Right lung (tissue), 10 donors: ENCODE results near the gene PTMA. TPM values are rescaled to one million over a fixed set of nuclear protein-coding genes. Genes with fewer than 3 reads are reported as not detected.
"Not testable (repeated sequence)": the region's sequence is repeated elsewhere in the genome, so short reads cannot be mapped to it uniquely, and the experiment has no call there.

ENCODE experiments used
- DNase-seq, 2 donors: peaks; one replicate each; pipeline ENCODE4 v3.0.0-alpha.2; 2013
- long read RNA-seq, 8 donors: transcript quantifications; one replicate each; lab custom pipeline, GENCODE V29; 2026
- polyA plus RNA-seq, 5 donors: library from polyadenylated mRNA; unstranded; fragments of 120-200 nt; gene quantifications; one replicate each; pipeline versions ENCODE4 v1.2.1 to v1.2.3, GENCODE V29; 2013; ENCODE audit warnings: inconsistent platforms in 1 of 5, low replicate concordance in 1 of 5; ENCODE audit not compliant: insufficient read length in 5 of 5, insufficient read depth in 1 of 5

The PTMA gene, protein sequence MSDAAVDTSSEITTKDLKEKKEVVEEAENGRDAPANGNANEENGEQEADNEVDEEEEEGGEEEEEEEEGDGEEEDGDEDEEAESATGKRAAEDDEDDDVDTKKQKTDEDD
- polyA plus RNA-seq = 1,000 to 10,000 TPM; 1,677 to 2,311 (median 2,160) TPM
- long read RNA-seq, donor 1, transcript PTMA-211 (4 exons, 621 nt) = minor isoform, 43 of 2,126 reads
- long read RNA-seq, donor 1, transcript PTMA-202 (5 exons, 1,221 nt) = major isoform, 1,314 of 2,126 reads
- long read RNA-seq, donor 1, transcript PTMA-201 (5 exons, 1,212 nt) = minor isoform, 150 of 2,126 reads
- long read RNA-seq, donor 1, partial matches to known transcripts = 464 of 2,126 reads
- long read RNA-seq, donor 1, other reads (novel, unspliced or antisense) = 153 of 2,126 reads
- long read RNA-seq, donor 2, transcript PTMA-202 (5 exons, 1,221 nt) = major isoform, 540 of 811 reads
- long read RNA-seq, donor 2, transcript PTMA-201 (5 exons, 1,212 nt) = minor isoform, 62 of 811 reads
- long read RNA-seq, donor 2, partial matches to known transcripts = 144 of 811 reads
- long read RNA-seq, donor 2, other reads (novel, unspliced or antisense) = 61 of 811 reads
- long read RNA-seq, donor 3, transcript PTMA-202 (5 exons, 1,221 nt) = major isoform, 979 of 1,667 reads
- long read RNA-seq, donor 3, transcript PTMA-201 (5 exons, 1,212 nt) = minor isoform, 106 of 1,667 reads
- long read RNA-seq, donor 3, transcript PTMA-211 (4 exons, 621 nt) = minor isoform, 22 of 1,667 reads
- long read RNA-seq, donor 3, partial matches to known transcripts = 525 of 1,667 reads
- long read RNA-seq, donor 3, other reads (novel, unspliced or antisense) = 33 of 1,667 reads
- long read RNA-seq, donor 4, transcript PTMA-201 (5 exons, 1,212 nt) = minor isoform, 58 of 1,061 reads
- long read RNA-seq, donor 4, transcript PTMA-211 (4 exons, 621 nt) = minor isoform, 13 of 1,061 reads
- long read RNA-seq, donor 4, transcript PTMA-202 (5 exons, 1,221 nt) = major isoform, 650 of 1,061 reads
- long read RNA-seq, donor 4, partial matches to known transcripts = 278 of 1,061 reads
- long read RNA-seq, donor 4, other reads (novel, unspliced or antisense) = 57 of 1,061 reads
- long read RNA-seq, donor 5, transcript PTMA-202 (5 exons, 1,221 nt) = major isoform, 1,265 of 1,971 reads
- long read RNA-seq, donor 5, transcript PTMA-201 (5 exons, 1,212 nt) = minor isoform, 144 of 1,971 reads
- long read RNA-seq, donor 5, transcript PTMA-211 (4 exons, 621 nt) = minor isoform, 29 of 1,971 reads
- long read RNA-seq, donor 5, partial matches to known transcripts = 384 of 1,971 reads
- long read RNA-seq, donor 5, other reads (novel, unspliced or antisense) = 146 of 1,971 reads
- long read RNA-seq, donor 6, transcript PTMA-201 (5 exons, 1,212 nt) = minor isoform, 120 of 1,884 reads
- long read RNA-seq, donor 6, transcript PTMA-211 (4 exons, 621 nt) = minor isoform, 14 of 1,884 reads
- long read RNA-seq, donor 6, transcript PTMA-202 (5 exons, 1,221 nt) = major isoform, 1,342 of 1,884 reads
- long read RNA-seq, donor 6, partial matches to known transcripts = 259 of 1,884 reads
- long read RNA-seq, donor 6, other reads (novel, unspliced or antisense) = 142 of 1,884 reads
- long read RNA-seq, donor 7, transcript PTMA-202 (5 exons, 1,221 nt) = major isoform, 709 of 974 reads
- long read RNA-seq, donor 7, transcript PTMA-201 (5 exons, 1,212 nt) = minor isoform, 61 of 974 reads
- long read RNA-seq, donor 7, partial matches to known transcripts = 124 of 974 reads
- long read RNA-seq, donor 7, other reads (novel, unspliced or antisense) = 73 of 974 reads
- long read RNA-seq, donor 8, transcript PTMA-202 (5 exons, 1,221 nt) = major isoform, 421 of 666 reads
- long read RNA-seq, donor 8, transcript PTMA-201 (5 exons, 1,212 nt) = minor isoform, 40 of 666 reads
- long read RNA-seq, donor 8, transcript PTMA-211 (4 exons, 621 nt) = minor isoform, 13 of 666 reads
- long read RNA-seq, donor 8, partial matches to known transcripts = 151 of 666 reads
- long read RNA-seq, donor 8, other reads (novel, unspliced or antisense) = 40 of 666 reads

DNA sequence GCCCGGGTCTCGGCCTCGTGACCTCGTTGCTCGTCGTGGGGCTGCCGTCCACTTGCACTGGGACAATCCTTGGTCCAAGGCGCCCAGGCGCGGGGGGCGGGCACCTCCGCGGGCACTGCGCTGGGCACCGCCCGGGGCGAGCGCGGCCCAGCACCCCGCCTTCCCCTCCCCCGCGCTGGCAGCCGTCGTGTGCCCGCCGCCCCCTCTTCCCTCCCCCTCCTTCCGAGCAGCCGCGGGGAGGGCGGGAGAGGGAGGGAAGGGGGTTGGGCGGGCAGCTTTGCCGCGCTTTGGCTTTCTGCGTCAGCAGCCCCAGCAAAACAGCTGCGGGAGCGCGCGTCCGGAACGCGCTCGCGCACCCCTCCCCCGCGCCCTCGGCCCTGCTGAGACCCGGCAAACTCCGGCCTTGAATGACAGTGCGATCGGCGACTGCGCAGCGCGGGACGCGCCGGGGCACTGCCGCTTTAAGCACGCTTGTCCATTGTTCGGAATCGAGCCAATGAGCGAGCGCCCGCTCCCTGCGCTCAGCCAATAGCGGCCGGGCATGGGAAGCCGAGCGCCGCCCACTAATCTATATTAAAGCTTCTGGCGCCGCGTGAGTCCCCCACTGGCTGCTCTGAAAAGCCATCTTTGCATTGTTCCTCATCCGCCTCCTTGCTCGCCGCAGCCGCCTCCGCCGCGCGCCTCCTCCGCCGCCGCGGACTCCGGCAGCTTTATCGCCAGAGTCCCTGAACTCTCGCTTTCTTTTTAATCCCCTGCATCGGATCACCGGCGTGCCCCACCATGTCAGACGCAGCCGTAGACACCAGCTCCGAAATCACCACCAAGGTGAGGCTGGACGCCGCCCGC is at the start of gene PTMA:
Gene PTMA, plus strand, starts transcription at position 599 of the 846 bp plus-strand sequence. Its CDS starts 182 bp downstream, at position 781.
- peak; percentile 100 for DNase-seq

DNA sequence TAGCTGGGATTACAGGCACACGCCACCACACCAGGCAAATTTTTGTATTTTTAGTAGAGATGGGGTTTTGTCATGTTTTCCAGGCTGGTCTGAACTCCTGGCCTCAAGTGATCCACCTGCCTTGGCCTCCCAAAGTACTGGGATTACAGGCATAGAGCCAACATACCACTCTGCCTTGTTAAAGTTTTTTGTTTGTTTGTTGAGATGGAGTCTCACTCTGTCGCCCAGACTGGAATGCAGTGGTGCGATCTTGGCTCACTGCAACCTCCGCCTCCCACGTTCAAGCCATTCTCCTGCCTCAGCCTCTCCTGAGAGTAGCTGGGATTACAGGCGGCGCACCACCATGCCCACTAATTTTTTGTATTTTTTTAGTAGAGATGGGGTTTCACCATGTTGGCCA is 48.3 kb upstream of the PTMA start:
- DNase-seq = not testable (repeated sequence)

DNA sequence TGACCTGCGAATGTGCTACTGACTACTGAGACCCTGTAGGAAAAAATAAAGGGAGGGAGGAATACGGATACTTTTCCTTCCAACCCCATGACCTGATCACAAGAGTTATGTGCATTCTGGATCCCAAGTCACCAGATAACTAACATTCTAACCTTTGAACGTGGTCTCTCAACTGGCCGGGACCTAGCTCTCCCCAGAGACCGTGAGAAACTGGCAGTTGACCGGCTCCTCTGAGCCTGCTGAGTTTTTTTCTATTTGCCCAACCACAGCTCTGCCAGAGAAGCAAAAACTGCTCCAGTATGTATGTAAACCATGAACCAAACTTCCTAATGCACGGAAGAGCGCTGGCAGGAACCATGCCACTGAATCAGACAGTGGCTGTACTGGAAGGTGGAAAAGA is 47.5 kb upstream of the PTMA start:
- no peak for DNase-seq

DNA sequence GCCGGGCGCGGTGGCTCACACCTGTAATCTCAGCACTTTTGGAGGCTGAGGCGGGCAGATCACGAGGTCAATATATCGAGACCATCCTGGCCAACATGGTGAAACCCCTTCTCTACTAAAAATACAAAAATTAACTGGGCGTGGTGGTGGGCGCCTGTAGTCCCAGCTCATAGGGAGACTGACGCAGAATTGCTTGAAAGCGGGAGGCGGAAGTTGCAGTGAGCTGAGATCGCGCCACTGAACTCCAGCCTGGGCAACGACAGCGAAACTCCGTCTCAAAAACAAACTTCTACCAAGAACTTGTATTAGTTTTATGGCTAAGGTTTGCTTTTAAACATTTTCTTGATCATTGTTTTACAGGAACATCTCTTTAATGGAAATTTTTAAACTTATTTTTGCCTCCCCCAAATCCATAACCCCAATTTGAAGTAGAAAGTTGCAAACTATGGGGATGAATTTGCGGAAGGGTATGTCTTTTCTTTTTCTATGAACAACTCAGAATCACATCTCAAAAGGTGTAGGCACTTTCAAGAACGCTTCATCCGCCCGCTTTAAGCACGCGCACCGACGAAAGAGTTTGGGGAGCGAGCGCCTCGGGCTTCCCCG is 46.8 kb upstream of the PTMA start:
- DNase-seq = no peak

DNA sequence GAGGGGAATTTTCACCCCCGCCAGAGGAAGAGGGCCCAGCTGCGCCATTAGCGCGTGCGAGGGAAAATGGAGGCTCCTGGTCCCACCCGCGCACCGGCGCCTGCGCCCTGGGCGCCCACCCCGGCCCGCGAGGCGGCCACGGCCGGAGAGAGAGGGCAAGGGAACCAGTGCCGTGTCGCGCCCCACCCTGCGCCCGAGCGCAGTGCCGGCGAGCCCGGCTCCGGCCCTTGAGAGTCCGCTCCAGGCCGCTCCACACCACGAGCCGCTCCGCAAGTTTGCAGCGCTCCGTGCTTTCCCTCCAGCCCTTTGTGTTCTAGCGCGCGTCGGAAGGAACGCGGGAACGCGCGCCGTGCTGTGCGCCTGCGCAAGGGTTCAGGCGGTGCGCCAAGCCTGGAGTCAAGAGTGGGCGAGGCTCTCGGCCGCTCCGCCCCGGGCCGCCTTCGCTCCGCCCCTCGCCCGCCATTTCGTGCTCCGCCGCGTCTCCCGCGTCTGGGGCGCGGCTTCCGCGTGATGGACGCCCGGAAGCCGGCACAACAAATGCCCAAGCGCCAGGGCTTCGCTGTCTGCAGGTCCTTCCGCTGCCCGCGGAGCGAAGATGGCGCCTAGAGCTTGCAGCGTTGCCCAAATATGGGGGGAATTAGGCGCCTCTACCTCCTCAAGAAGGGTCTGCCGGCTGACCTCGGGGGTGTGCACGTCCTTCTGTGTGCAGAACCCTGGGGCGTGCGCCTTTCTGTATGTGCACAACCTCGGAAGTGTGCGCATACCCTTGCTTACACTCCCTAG is 46.1 kb upstream of the PTMA start:
- DNase-seq = peak; percentile 97

DNA sequence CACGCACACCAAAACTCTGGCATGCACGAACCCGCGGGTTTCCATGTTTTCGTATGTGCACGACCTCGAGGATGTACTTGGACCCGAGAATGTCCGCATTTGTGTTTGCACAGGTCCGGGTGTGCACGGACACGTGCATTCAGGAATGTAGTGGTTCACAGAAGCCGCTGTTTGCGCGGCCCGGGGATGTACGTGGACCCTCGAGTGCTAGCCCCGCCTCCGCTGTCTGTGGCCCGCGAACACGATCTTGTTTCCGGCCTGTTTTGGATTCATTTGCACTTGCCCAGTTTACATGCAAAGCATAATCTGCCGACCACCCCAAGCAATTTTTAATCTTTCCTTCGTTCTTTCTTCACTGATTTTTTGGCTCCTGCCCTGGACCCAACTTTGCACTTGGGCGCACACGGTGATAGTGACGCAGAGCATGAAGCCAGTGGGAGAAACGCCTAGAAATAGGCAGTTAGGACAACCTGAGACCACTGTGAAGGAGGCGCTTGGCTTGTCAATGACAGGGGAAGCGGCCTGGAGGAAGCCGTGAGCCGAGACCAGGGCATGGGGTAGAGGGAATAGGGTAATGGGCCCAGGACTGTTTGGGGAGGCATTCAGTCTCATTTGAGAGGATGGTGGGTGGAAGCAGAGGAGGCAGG is 45.4 kb upstream of the PTMA start:
- no peak for DNase-seq

DNA sequence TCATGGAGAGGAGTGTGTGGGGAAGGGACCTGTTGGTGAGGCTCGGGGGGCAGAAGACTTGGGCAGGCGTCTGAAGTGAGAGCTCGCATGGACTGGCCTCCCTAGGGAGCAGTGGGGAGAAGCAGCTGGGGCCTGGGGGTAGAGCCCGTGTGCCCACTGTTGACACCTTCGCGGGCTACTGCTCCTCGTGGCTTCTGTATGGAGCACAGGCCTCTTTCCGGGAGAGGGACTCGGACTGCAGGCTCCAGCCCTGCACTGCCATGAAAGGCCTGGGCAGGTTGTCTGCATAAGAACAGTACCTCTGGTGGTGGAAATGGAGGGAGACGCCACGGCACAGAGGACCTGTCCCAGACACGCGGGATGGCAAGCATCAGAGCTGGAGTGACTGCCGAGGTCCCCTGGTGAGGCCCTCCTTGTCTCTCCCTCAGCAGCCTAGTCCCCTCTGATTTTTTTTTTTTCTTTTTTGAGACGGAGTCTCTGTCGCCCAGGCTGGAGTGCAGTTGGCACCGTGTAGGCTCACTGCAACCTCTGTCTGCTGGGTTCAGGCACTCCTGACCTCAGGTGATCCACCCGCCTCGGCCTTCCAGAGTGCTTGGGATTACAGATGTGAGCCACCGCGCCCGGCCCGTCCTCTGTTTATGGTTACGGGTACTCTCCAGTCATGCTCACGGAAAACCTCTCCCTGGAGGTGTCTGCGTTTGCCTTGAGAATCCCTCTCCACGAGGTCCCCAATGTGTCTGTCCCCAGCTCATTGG is 44.7 kb upstream of the PTMA start:
- DNase-seq = no peak

DNA sequence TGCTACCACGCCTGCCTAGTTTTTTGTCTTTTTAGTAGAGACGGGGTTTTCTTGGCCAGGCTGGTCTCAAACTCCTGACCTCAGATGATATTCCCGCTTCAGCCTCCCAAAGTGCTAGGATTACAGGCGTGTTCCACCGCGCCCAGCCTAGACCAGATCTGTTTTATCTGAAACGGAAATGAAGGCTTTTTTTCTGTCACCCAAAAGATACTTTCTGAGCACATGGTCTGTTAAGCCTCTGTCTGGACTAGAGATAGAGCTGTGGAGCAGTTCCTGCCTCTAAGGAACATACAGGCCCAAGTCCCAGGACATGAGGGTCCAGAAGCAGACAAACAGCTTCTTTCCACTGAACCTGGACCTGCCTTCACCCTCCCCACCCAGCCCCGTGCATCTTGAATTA is 43.6 kb upstream of the PTMA start:
- DNase-seq = no peak

DNA sequence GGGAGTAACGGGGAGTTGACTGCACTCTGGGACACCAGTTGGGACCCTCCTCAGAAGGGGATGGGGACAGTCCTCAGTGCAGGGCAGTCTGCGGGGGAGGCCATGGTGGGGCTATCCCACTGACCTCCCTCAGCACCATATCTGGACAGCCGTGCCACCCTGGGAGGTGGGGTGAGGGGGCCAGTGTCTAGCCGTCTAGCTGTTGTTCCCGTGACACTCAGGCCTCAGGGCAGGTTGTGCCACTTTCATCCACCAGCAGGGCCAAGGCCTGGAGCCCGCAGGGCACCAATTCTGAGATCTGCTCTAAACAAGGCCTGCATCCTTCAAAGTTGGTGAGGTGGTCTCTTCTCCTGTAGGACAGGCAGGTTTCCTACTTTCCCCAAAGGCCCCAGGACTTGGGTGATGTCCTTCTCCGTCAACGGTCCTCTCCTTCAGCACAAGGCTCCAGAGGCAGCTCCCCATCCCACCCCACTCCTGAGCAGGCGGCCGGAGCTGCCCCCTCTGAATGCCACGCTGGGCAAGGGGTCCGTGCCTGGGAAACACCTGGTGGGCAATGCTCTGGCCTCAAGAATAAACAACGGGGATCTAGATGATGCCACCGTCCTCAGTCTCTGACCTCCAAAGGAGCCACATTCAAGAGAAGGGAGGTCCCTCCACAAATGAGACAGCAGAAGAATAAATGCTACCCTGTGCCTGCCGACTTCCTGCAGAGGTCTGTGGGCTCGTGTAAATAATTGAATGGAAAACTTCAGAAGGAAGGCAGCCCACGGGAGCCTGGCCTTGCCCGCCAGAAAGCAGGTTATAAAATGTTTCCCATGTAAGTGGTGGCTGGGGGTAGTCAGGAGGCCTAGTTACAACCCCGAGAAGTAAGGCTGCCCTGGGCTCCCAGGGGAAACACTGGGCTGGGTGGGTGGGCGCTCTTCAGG is 42.8 kb upstream of the PTMA start:
- no peak for DNase-seq

DNA sequence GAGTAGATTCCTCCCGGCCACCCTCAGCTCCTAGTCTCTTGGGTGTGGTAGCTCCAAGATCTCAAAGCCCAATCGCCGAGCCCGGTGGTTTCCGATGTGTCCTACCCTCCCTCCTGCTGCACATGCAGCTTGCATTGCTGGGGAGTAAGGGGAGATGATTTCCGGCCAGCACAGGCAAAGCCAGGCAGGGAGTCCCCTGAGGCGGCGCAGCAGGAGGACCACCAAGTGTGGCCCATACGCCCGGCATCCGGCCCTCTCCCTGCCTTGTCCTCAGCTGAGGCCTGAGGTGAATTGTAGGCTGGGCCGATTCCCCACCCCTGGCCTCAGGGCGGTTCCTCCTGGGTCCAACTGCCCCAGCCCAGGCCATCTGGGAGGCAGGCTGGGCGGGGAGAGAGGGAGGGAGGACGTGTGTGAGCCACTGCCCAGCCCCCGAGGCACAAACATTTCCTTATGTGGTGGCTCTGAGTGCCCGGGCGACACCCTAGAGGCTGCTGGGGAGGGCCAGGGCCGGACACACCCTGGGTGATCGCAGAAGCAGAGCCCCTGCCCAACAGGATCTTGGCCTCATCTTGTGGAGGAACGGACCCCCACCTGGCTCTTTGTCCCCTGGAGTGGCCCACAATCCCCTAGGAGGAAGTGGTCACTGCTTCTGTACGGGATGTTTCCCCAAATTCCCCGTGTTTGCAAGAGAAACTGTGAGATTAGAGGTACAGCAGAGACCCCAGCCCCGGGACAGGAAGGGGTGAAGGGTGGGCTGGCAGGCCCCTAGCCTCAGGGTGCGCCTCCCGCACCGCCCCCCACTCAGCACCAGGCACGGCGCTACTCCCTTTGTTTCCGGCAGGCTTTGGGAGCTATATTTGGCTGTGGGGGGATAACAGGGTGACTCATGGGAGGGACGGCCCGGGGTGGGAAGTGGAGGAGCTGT is 41.9 kb upstream of the PTMA start:
- DNase-seq = peak; percentile 89

DNA sequence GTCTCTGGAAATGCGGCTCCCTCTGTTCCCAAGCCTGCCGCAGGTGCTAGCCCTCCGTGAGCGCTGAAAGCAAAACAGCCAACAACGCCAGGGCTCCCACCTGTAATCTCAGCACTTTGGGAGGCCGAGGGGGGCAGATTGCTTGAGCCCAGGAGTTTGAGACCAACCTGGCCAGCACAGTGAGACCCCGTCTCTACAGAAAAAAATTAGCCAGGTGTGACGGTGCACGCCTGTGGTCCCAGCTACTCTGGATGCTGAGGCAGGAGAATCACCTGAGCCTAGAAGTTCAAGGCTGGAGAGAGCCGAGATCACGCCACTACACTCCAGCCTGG is 41.3 kb upstream of the PTMA start:
- DNase-seq = no peak

DNA sequence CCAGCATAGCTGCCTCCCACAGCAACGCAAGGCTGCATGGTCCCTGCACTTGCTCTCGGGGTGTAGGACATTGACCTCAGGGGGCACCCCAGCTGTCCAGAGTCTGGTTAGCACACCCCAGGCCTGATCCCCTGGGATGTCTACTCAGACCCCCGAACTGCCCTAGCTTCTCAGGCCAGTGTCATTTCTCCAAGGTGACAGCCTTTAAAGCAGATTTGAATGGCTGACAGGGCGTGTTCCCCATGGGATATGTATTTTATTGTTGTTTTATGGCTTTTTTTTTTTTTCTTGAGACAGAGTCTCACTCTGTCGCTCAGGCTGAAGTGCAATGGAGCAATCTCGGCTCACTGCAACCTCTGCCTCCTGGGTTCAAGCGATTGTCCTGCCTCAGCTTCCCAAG is 40.8 kb upstream of the PTMA start:
- DNase-seq = no peak

DNA sequence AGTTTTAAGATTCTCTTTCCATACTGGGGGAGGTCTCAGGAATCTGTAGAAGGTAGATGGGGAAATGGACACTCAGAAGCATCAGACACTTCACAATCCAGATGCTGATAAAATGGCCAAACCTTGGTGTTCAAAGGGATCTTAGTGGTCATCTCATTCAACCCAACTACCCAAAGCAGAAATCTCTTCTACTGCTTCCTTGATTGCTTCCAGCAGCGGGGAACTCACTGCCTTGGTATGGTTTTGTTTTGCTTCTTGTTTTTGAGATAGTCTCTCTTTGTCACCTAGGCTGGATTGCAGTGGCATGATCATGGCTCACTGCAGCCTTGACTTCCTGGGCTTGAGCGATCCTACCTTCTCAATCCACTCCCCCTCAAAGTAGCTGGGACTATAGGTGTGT is 39.3 kb upstream of the PTMA start:
- DNase-seq = no peak

DNA sequence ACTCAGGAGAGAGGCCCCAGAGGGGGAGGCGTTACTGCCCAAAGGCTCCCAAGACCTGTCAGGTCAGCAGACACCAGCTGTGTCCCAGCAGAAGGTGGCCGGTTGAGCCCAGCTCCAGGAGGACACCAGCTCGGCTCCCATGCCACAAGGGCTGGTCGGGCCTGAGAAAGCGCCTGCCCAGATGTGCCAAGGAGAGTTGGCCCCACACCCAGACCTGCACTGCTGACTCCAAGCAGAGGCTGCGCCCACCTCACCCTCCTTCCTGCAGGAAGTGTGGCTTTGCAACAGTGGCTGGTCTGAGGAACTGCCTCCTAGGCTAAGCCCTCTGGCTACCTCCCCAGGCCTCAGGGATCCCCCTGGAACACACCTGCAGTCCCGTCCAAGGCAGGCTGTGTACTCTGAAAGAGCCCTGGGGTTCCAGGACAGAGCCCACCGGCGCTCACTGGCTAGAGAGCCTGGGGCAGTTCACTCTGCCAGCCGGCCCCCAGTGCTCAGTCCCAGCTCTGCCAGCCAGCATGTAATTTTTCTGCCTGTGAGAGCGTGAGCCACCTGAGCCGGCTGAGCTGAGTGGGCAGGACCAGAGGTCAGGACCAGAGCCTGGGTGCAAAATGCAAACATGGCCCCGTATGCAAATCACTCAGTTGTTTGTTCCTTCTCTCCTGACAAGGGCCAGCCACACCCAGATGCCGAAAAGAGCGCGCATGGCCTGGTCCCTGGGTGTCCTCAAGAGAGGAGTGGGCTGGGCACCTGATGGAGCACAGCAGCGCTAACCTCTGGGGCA is 36.9 kb upstream of the PTMA start:
- no peak for DNase-seq
